GM15510 (cell line): ENCODE results near the gene CCDC24.

Experiments used
- POLR2A ChIP-seq: IDR thresholded peaks from 3 replicates; pipeline ENCODE4 v1.6.1; 2011; ENCODE audit warnings: borderline replicate concordance; ENCODE audit not compliant: insufficient read length; ENCODE audit errors: extremely low read depth

The CCDC24 gene

GRCh38 chr1:43991476-43992231, at the start of gene CCDC24:
Gene CCDC24 (plus strand): TSS chr1:43991599. CDS start chr1:43991879, 280 bp downstream.
- no peak for TF ChIP-seq POLR2A

GRCh38 chr1:43942411-43942810, 49.0 kb upstream of the CCDC24 start:
- no peak for TF ChIP-seq POLR2A

- no peak for TF ChIP-seq POLR2A
Observed at GRCh38 chr1:43944860-43945259, 46.5 kb upstream of the CCDC24 start.

GRCh38 chr1:43945674-43946235, 45.6 kb upstream of the CCDC24 start:
- no peak for TF ChIP-seq POLR2A

- peak; percentile 92 for TF ChIP-seq POLR2A
Observed at GRCh38 chr1:43946236-43947060, 45.0 kb upstream of the CCDC24 start, which contains the start of gene IPO13. Gene IPO13 (plus strand): TSS chr1:43946950. CDS start chr1:43947601, 651 bp downstream.

- TF ChIP-seq POLR2A, result no peak
Observed at GRCh38 chr1:43947061-43947873, 44.1 kb upstream of the CCDC24 start.

- no peak for TF ChIP-seq POLR2A
Observed at GRCh38 chr1:43947874-43948437, 43.4 kb upstream of the CCDC24 start.

- TF ChIP-seq POLR2A, result no peak
Observed at GRCh38 chr1:43949678-43950077, 41.7 kb upstream of the CCDC24 start.

- TF ChIP-seq POLR2A, result no peak
Observed at GRCh38 chr1:43951021-43951985, 40.1 kb upstream of the CCDC24 start.

GRCh38 chr1:43952731-43953346, 38.6 kb upstream of the CCDC24 start:
- TF ChIP-seq POLR2A, result no peak

- no peak for TF ChIP-seq POLR2A
Observed at GRCh38 chr1:43953361-43953760, 38.0 kb upstream of the CCDC24 start.

- no peak for TF ChIP-seq POLR2A
Observed at GRCh38 chr1:43954036-43954435, 37.4 kb upstream of the CCDC24 start.

GRCh38 chr1:43956234-43956633, 35.2 kb upstream of the CCDC24 start:
- TF ChIP-seq POLR2A, result no peak
